RPMI8226 (cell line): Measurements from ENCODE around the gene VWA3A.
A peak's percentile ranks its signal among the peaks of the same experiment; 100 is the strongest.

Experiments
- DNase-seq: peaks from one replicate; pipeline ENCODE4 v3.0.0-alpha.2; 2015

VWA3A gene

GRCh38 chr16:22206013-22206841 is 113.9 kb downstream of the VWA3A start, which contains the start of gene EEF2K:
Gene EEF2K (plus strand): TSS chr16:22206278. CDS start chr16:22225730, 19,452 bp downstream.
- peak; percentile 98 for DNase-seq
